ENCODE data around the gene CSRNP3.

GRCh38 chr2:165678882-165679281 is 209.4 kb downstream of the CSRNP3 start:
- TF ChIP-seq POLR2AphosphoS5 (IDR thresholded peaks at IDR 0.05; ENCODE audit: borderline replicate concordance, low read depth, low read length) (no peak), EZH2 (IDR thresholded peaks at IDR 0.05) (no peak), FOXP2 (optimal IDR thresholded peaks at IDR 0.05; ENCODE audit: control extremely low read depth, extremely low read length, insufficient read depth) (no peak)

All from SK-N-MC (cell line).